Measurements from ENCODE around the gene SMYD3. TPM values are rescaled to one million over a fixed set of nuclear protein-coding genes. Genes with fewer than 3 reads are reported as not detected.
A peak's percentile ranks its signal among the peaks of the same experiment; 100 is the strongest.

Gene SMYD3
- total and polyA plus RNA-seq, 5 donors from 2014 or later, result 17.7 to 36.6 (median 28.9) TPM

GRCh38 chr1:245810789-245811337, 696.2 kb downstream of the SMYD3 start:
- Mint-ChIP-seq H3K9me3 (no peaks in the 10 kb centered on the region), H3K36me3 (peaks cover 3% of the 10 kb centered on the region), H3K4me3 (no peak overlapping the region), H3K27me3 (no peaks in the 10 kb centered on the region), H3K27ac (peak overlapping the region in 1 of 3 donors; percentile 40), H3K4me1 (peaks cover 0 to 5% (median 2%) of the 10 kb centered on the region in 4 donors)
- ATAC-seq (ENCODE audit: low read depth in 2 of 2) (no peak), DNase-seq (no peak)
- Histone ChIP-seq H3K9me3 (ENCODE audit: control insufficient read depth in 2 of 2, low read length in 2 of 2) (no peaks in the 10 kb centered on the region), H3K27me3 (ENCODE audit: control insufficient read depth, insufficient read depth, low read length) (no peaks in the 10 kb centered on the region), H3K36me3 (ENCODE audit: control insufficient read depth, insufficient read depth, low read length) (no peaks in the 10 kb centered on the region), H3K4me1 (ENCODE audit: control insufficient read depth, insufficient read depth, low read length, poor library complexity, severe bottlenecking) (no peaks in the 10 kb centered on the region), H3K4me3 (ENCODE audit: low read depth, low read length) (no peak overlapping the region), H3K27ac (ENCODE audit: insufficient read depth, low read length, poor library complexity, severe bottlenecking) (no peak overlapping the region)

- ATAC-seq (ENCODE audit: low read depth in 2 of 2) (no peak), DNase-seq (no peak)
- Mint-ChIP-seq H3K4me3 (no peak overlapping the region), H3K4me1 (peaks cover 0 to 5% (median 2%) of the 10 kb centered on the region in 4 donors), H3K36me3 (peaks cover 3% of the 10 kb centered on the region), H3K27ac (peak overlapping the region in 1 of 3 donors; percentile 9), H3K27me3 (no peaks in the 10 kb centered on the region), H3K9me3 (no peaks in the 10 kb centered on the region)
- Histone ChIP-seq H3K27ac (ENCODE audit: insufficient read depth, low read length, poor library complexity, severe bottlenecking) (no peak overlapping the region), H3K4me3 (ENCODE audit: low read depth, low read length) (no peak overlapping the region), H3K9me3 (ENCODE audit: control insufficient read depth in 2 of 2, low read length in 2 of 2) (no peaks in the 10 kb centered on the region), H3K36me3 (ENCODE audit: control insufficient read depth, insufficient read depth, low read length) (no peaks in the 10 kb centered on the region), H3K27me3 (ENCODE audit: control insufficient read depth, insufficient read depth, low read length) (no peaks in the 10 kb centered on the region), H3K4me1 (ENCODE audit: control insufficient read depth, insufficient read depth, low read length, poor library complexity, severe bottlenecking) (no peaks in the 10 kb centered on the region)
Measured at GRCh38 chr1:245810181-245810769, 696.8 kb downstream of the SMYD3 start.

GRCh38 chr1:245809361-245809760, 697.7 kb downstream of the SMYD3 start:
- H3K27ac Mint-ChIP-seq, result peak overlapping the region in 2 of 3 donors; percentile 19 to 22
- Histone ChIP-seq H3K36me3 (ENCODE audit: control insufficient read depth, insufficient read depth, low read length) (no peaks in the 10 kb centered on the region), H3K4me1 (ENCODE audit: control insufficient read depth, insufficient read depth, low read length, poor library complexity, severe bottlenecking) (no peaks in the 10 kb centered on the region), H3K27ac (ENCODE audit: insufficient read depth, low read length, poor library complexity, severe bottlenecking) (no peak overlapping the region), H3K4me3 (ENCODE audit: low read depth, low read length) (no peak overlapping the region), H3K27me3 (ENCODE audit: control insufficient read depth, insufficient read depth, low read length) (no peaks in the 10 kb centered on the region), H3K9me3 (ENCODE audit: control insufficient read depth in 2 of 2, low read length in 2 of 2) (no peaks in the 10 kb centered on the region)
- H3K4me3 Mint-ChIP-seq, result no peak overlapping the region
- peaks cover 0 to 5% (median 2%) of the 10 kb centered on the region in 4 donors for H3K4me1 Mint-ChIP-seq
- H3K27me3 Mint-ChIP-seq, result no peaks in the 10 kb centered on the region
- no peak for DNase-seq
- H3K9me3 Mint-ChIP-seq, result no peaks in the 10 kb centered on the region
- H3K36me3 Mint-ChIP-seq, result peaks cover 3% of the 10 kb centered on the region
- no peak for ATAC-seq (ENCODE audit: low read depth in 2 of 2)

GRCh38 chr1:245807954-245808719, 698.9 kb downstream of the SMYD3 start:
- no peaks in the 10 kb centered on the region for H3K27me3 ChIP-seq (ENCODE audit: control insufficient read depth, insufficient read depth, low read length)
- no peak overlapping the region for H3K27ac ChIP-seq (ENCODE audit: insufficient read depth, low read length, poor library complexity, severe bottlenecking)
- no peaks in the 10 kb centered on the region for H3K9me3 ChIP-seq (ENCODE audit: control insufficient read depth in 2 of 2, low read length in 2 of 2)
- Mint-ChIP-seq H3K4me3 (no peak overlapping the region), H3K4me1 (peaks cover 0 to 5% (median 2%) of the 10 kb centered on the region in 4 donors), H3K9me3 (no peaks in the 10 kb centered on the region), H3K27ac (no peak overlapping the region), H3K36me3 (peaks cover 8% of the 10 kb centered on the region), H3K27me3 (no peaks in the 10 kb centered on the region)
- H3K4me3 ChIP-seq (ENCODE audit: low read depth, low read length), result no peak overlapping the region
- no peaks in the 10 kb centered on the region for H3K4me1 ChIP-seq (ENCODE audit: control insufficient read depth, insufficient read depth, low read length, poor library complexity, severe bottlenecking)
- H3K36me3 ChIP-seq (ENCODE audit: control insufficient read depth, insufficient read depth, low read length), result no peaks in the 10 kb centered on the region
- no peak for ATAC-seq (ENCODE audit: low read depth in 2 of 2)
- DNase-seq, result no peak

GRCh38 chr1:245807306-245807705, 699.8 kb downstream of the SMYD3 start:
- H3K36me3 ChIP-seq (ENCODE audit: control insufficient read depth, insufficient read depth, low read length), result no peaks in the 10 kb centered on the region
- H3K4me1 ChIP-seq (ENCODE audit: control insufficient read depth, insufficient read depth, low read length, poor library complexity, severe bottlenecking), result no peaks in the 10 kb centered on the region
- Mint-ChIP-seq H3K9me3 (no peaks in the 10 kb centered on the region), H3K4me1 (peaks cover 0 to 5% (median 4%) of the 10 kb centered on the region in 4 donors), H3K27ac (peak overlapping the region in 2 of 3 donors; percentile 33 to 62), H3K36me3 (peaks cover 15% of the 10 kb centered on the region), H3K27me3 (no peaks in the 10 kb centered on the region), H3K4me3 (no peak overlapping the region)
- DNase-seq (peak in 1 of 3 donors; percentile 8), ATAC-seq (ENCODE audit: low read depth in 2 of 2) (no peak)
- H3K9me3 ChIP-seq (ENCODE audit: control insufficient read depth in 2 of 2, low read length in 2 of 2), result no peaks in the 10 kb centered on the region
- H3K27ac ChIP-seq (ENCODE audit: insufficient read depth, low read length, poor library complexity, severe bottlenecking), result no peak overlapping the region
- no peaks in the 10 kb centered on the region for H3K27me3 ChIP-seq (ENCODE audit: control insufficient read depth, insufficient read depth, low read length)
- no peak overlapping the region for H3K4me3 ChIP-seq (ENCODE audit: low read depth, low read length)

- H3K9me3 Mint-ChIP-seq, result no peaks in the 10 kb centered on the region
- H3K4me1 Mint-ChIP-seq, result peaks cover 0 to 5% (median 4%) of the 10 kb centered on the region in 4 donors
- no peaks in the 10 kb centered on the region for H3K27me3 Mint-ChIP-seq
- H3K27ac Mint-ChIP-seq, result no peak overlapping the region
- Histone ChIP-seq H3K27me3 (ENCODE audit: control insufficient read depth, insufficient read depth, low read length) (no peaks in the 10 kb centered on the region), H3K36me3 (ENCODE audit: control insufficient read depth, insufficient read depth, low read length) (no peaks in the 10 kb centered on the region), H3K4me1 (ENCODE audit: control insufficient read depth, insufficient read depth, low read length, poor library complexity, severe bottlenecking) (no peaks in the 10 kb centered on the region), H3K4me3 (ENCODE audit: low read depth, low read length) (no peak overlapping the region), H3K27ac (ENCODE audit: insufficient read depth, low read length, poor library complexity, severe bottlenecking) (no peak overlapping the region), H3K9me3 (ENCODE audit: control insufficient read depth in 2 of 2, low read length in 2 of 2) (no peaks in the 10 kb centered on the region)
- H3K4me3 Mint-ChIP-seq, result no peak overlapping the region
- ATAC-seq (ENCODE audit: low read depth in 2 of 2) (no peak), DNase-seq (no peak)
- H3K36me3 Mint-ChIP-seq, result peaks cover 21% of the 10 kb centered on the region
Measured at GRCh38 chr1:245805532-245805931, 701.5 kb downstream of the SMYD3 start.

GRCh38 chr1:245804696-245805095, 702.4 kb downstream of the SMYD3 start:
- no peaks in the 10 kb centered on the region for H3K4me1 ChIP-seq (ENCODE audit: control insufficient read depth, insufficient read depth, low read length, poor library complexity, severe bottlenecking)
- ATAC-seq (ENCODE audit: low read depth in 2 of 2) (no peak), DNase-seq (no peak)
- Mint-ChIP-seq H3K27me3 (no peaks in the 10 kb centered on the region), H3K27ac (no peak overlapping the region), H3K4me3 (no peak overlapping the region), H3K36me3 (peaks cover 25% of the 10 kb centered on the region), H3K9me3 (no peaks in the 10 kb centered on the region), H3K4me1 (peaks cover 0 to 9% (median 4%) of the 10 kb centered on the region in 4 donors)
- H3K27me3 ChIP-seq (ENCODE audit: control insufficient read depth, insufficient read depth, low read length), result no peaks in the 10 kb centered on the region
- H3K36me3 ChIP-seq (ENCODE audit: control insufficient read depth, insufficient read depth, low read length), result no peaks in the 10 kb centered on the region
- H3K9me3 ChIP-seq (ENCODE audit: control insufficient read depth in 2 of 2, low read length in 2 of 2), result no peaks in the 10 kb centered on the region
- H3K27ac ChIP-seq (ENCODE audit: insufficient read depth, low read length, poor library complexity, severe bottlenecking), result no peak overlapping the region
- H3K4me3 ChIP-seq (ENCODE audit: low read depth, low read length), result no peak overlapping the region

Data from CD4-positive, CD25-positive, alpha-beta regulatory T cell (primary cell).